Nephron (organoid): ENCODE data around the gene SIM2.

Source experiments
- H3K27ac Mint-ChIP-seq, 3 experiments: 2 replicates each; pipeline ENCODE4 v1.8.0; 2020; ENCODE audit warnings: mixed read lengths in 3 of 3, mild to moderate bottlenecking in 2 of 3, moderate library complexity in 1 of 3
- H3K27me3 Mint-ChIP-seq: 2 replicates; pipeline ENCODE4 v1.8.0; 2021; ENCODE audit warnings: low read depth, mild to moderate bottlenecking, moderate library complexity, mixed read lengths
- H3K36me3 Mint-ChIP-seq: 2 replicates; pipeline ENCODE4 v1.8.0; 2020; ENCODE audit warnings: low read depth, mixed read lengths
- H3K4me1 Mint-ChIP-seq: 2 replicates; pipeline ENCODE4 v1.8.0; 2020; ENCODE audit warnings: mixed read lengths
- H3K4me3 Mint-ChIP-seq, 3 experiments: 2 replicates each; pipeline ENCODE4 v1.8.0; 2020; ENCODE audit warnings: mild to moderate bottlenecking in 3 of 3, mixed read lengths in 3 of 3, moderate library complexity in 2 of 3
- H3K9me3 Mint-ChIP-seq: 2 replicates; pipeline ENCODE4 v1.8.0; 2020; ENCODE audit warnings: mixed read lengths
- TF ChIP-seq, protein P1 (sequence below), 3 experiments: fragments of 200-600 bp; sonication (generic); IDR thresholded peaks; one replicate each; pipeline ENCODE4 v1.5.0; 2021; ENCODE audit warnings: antibody characterized with exemption in 3 of 3; ENCODE audit not compliant: unreplicated experiment in 3 of 3

SIM2 gene

DNA sequence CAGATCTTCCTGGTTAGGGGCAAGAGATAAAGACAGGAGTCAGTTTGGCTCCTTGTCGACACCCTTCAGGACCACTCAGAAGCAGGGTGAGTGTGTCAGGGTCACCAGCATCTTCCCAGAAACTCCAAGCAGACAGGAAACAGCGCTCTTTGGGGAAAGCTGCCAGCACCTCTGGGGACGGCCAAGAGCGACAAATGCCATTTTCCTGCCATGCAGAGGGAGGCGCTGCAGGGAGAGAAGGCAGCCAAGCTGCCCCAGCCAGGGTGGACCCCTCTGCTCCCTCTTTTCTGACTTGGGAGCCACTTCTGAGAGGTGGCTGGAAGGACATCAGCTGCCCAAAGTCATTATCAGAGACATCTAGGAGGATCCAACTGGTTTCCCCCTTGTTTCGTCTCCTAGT lies 29.0 kb downstream of the SIM2 start:
- Mint-ChIP-seq H3K27me3 (peaks cover 66% of the 10 kb centered on the region), H3K27ac (peak overlapping the region; percentile 70 to 83 (median 77)), H3K9me3 (peaks cover 2% of the 10 kb centered on the region), H3K36me3 (peaks cover 7% of the 10 kb centered on the region), H3K4me3 (no peak overlapping the region), H3K4me1 (peaks cover 36% of the 10 kb centered on the region)
- TF ChIP-seq, protein P1, sequence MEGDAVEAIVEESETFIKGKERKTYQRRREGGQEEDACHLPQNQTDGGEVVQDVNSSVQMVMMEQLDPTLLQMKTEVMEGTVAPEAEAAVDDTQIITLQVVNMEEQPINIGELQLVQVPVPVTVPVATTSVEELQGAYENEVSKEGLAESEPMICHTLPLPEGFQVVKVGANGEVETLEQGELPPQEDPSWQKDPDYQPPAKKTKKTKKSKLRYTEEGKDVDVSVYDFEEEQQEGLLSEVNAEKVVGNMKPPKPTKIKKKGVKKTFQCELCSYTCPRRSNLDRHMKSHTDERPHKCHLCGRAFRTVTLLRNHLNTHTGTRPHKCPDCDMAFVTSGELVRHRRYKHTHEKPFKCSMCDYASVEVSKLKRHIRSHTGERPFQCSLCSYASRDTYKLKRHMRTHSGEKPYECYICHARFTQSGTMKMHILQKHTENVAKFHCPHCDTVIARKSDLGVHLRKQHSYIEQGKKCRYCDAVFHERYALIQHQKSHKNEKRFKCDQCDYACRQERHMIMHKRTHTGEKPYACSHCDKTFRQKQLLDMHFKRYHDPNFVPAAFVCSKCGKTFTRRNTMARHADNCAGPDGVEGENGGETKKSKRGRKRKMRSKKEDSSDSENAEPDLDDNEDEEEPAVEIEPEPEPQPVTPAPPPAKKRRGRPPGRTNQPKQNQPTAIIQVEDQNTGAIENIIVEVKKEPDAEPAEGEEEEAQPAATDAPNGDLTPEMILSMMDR (IDR thresholded peaks at IDR 0.05; ENCODE audit: unreplicated experiment in 3 of 3): no peak

DNA sequence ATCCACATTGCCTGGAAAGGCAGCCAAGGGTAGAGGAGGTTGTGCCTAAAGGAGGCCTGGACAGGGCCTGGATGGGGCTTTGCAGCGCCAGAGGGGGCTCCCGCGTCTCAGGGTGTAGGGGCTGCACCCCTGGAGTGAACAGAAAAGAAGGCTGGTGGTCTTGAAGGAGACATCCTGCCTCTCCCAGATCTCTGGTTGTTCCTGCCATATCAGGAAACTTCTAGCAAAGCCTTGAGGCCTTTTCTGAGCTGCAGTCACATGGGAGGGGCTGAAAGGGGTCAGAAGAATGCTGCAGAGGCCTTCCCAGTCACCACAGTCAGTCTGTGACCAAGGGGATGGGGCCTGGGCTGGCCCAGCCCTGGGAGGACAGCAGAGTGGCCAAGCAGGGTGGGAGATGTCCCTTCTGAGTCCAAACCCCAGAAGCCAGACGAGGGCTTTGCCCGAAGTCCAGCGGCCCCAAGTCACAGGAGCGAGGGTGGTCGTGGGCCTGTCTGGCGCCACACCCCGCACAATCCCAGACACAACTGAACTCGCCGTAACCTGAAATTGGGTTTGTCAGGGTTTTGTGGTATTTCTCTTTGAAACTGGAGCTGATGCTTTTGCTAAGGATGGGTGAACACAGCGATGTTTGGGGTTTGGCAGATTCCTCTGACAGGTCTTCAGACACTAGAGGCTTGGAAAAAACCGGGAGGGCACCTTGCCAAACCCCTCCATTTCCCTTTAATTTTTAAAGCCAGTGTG lies 29.6 kb downstream of the SIM2 start:
- Mint-ChIP-seq H3K9me3 (peaks cover 2% of the 10 kb centered on the region), H3K27ac (peak overlapping the region; percentile 70 to 83 (median 77)), H3K27me3 (peaks cover 63% of the 10 kb centered on the region), H3K36me3 (peaks cover 7% of the 10 kb centered on the region), H3K4me1 (peaks cover 36% of the 10 kb centered on the region), H3K4me3 (no peak overlapping the region)
- TF ChIP-seq, protein P1 (IDR thresholded peaks at IDR 0.05; ENCODE audit: unreplicated experiment in 3 of 3): no peak

DNA sequence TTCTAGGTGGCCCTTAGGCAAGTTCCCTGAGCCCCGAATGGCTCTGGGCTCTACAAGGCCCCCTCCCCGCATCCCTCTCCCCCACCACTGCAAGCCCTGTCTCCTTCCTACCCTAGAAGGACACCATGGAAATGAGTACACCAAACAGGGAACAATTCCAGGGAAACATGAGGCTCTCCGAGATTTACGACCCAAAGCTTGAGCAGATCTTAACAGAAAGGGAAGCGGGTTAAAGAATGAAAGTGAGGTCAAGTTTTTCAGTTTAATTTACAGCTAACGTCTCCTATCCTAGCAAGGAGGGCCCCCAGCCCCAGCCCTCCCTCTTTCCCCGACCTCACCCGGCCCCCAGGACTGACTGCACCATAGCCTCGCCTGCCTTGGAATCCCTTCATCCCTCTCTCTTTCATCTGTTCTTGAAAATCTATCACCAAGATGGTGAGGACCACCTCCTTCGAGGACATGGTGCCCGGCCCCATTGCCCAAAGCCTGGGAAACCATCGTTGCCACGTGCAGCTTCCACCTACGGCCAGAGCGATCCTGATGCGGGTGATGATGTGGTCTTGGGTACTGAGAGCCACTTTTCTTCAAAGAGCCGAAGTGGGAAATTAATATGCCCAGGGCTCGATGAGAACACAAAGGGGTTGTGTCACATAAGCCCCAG lies 30.5 kb downstream of the SIM2 start:
- Mint-ChIP-seq H3K9me3 (peaks cover 2% of the 10 kb centered on the region), H3K27me3 (peaks cover 58% of the 10 kb centered on the region), H3K27ac (peak overlapping the region; percentile 70 to 83 (median 77)), H3K4me3 (peak overlapping the region in 1 of 3 experiments; percentile 43), H3K4me1 (peaks cover 36% of the 10 kb centered on the region), H3K36me3 (peaks cover 7% of the 10 kb centered on the region)
- TF ChIP-seq, protein P1 (IDR thresholded peaks at IDR 0.05; ENCODE audit: unreplicated experiment in 3 of 3): no peak

DNA sequence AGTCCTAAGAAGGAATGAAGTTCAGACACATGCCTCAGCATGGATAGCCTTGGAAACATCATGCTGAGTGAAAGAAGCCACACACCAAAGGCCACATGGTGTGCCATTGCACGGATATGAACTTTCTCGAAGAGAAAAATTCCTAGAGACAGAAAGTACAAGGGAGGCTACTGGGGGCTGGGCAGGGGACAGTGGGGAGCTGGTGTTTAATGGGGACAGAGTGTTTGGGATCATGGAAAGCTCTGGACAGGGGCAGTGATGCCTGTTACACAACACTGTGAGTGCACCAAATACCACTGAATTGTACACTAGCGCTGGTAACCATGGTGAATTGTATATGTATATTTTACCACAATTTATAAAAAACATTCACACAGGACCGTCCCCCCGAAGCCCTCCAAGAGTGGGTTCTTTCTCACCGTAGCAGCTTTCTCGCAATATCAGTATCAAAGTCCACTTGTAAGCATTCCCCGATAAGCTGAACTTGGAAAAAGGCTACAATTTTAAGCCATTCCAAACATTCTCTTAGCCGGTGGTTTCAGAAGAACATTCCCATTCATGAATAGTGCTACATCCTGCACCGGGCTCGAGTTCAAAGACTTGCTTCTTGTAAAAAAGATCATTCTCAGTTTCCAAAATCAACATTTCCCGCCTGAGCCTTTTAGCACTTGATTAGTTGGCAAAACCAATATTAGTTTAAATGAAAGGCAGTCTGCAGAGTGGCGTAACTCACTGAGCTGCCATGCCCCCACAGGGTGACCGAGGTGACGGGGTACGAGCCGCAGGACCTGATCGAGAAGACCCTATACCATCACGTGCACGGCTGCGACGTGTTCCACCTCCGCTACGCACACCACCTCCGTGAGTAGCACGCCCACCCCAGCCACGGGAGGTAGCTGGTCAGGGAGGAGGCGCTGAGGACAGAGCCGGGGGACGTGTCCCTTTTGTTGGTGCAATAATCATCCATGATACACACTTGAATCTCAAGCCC lies 31.7 kb downstream of the SIM2 start:
- TF ChIP-seq, protein P1 (IDR thresholded peaks at IDR 0.05; ENCODE audit: unreplicated experiment in 3 of 3): no peak
- Mint-ChIP-seq H3K4me1 (peaks cover 40% of the 10 kb centered on the region), H3K27me3 (peaks cover 59% of the 10 kb centered on the region), H3K9me3 (peaks cover 2% of the 10 kb centered on the region), H3K36me3 (peaks cover 11% of the 10 kb centered on the region), H3K27ac (peak overlapping the region in 2 of 3 experiments; percentile 58 to 77), H3K4me3 (no peak overlapping the region)

DNA sequence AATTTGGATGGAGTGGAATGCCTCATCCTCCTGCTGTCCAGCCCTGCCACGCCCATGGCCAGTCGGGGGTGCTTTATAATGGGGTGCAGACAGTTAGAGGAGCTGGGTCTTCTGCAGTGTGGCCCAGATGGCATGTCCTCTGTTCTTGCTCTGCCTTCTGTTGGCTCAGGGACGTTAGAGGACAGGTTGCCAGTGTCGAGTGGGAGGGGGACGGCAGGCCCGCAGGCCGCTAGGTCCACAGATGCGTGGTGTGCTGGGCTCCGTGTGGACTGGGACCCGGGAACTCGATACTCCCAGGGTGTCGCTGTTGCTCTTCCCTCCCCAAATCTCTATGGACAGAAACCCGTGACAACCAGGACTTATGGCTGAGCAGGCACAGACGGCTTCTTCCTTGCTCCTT lies 33.3 kb downstream of the SIM2 start:
- TF ChIP-seq, protein P1 (IDR thresholded peaks at IDR 0.05; ENCODE audit: unreplicated experiment in 3 of 3): no peak
- H3K4me3 Mint-ChIP-seq: no peak overlapping the region
- H3K36me3 Mint-ChIP-seq: peaks cover 12% of the 10 kb centered on the region
- H3K27ac Mint-ChIP-seq: no peak overlapping the region
- peaks cover 40% of the 10 kb centered on the region for H3K4me1 Mint-ChIP-seq
- peaks cover 54% of the 10 kb centered on the region for H3K27me3 Mint-ChIP-seq
- peaks cover 2% of the 10 kb centered on the region for H3K9me3 Mint-ChIP-seq
